Measurements from ENCODE around the gene MAPKAPK2. TPM values are rescaled to one million over a fixed set of nuclear protein-coding genes. Genes with fewer than 3 reads are reported as not detected.

Gene MAPKAPK2
- total and polyA plus RNA-seq, 7 donors: 32.1 to 61.4 (median 39.3) TPM

- no peaks in the 10 kb centered on the region for H3K9me3 ChIP-seq
- WGBS, 2 donors: 77 to 86% methylated on average over 2 of the region's 2 CpGs
- TF ChIP-seq POLR2A (IDR thresholded peaks at IDR 0.05) (no peak), POLR2AphosphoS5 (IDR thresholded peaks at IDR 0.05) (no peak), EP300 (IDR thresholded peaks at IDR 0.05) (no peak), CTCF (IDR thresholded peaks at IDR 0.05) (no peak)
- no peak overlapping the region for H3K4me3 ChIP-seq
- intact Hi-C loops (cut with DNase I): no loop called here
- peak overlapping the region in 1 of 4 donors; percentile 16 for H3K27ac ChIP-seq
- H3K27me3 ChIP-seq: peaks cover 0 to 1% (median 0%) of the 10 kb centered on the region in 3 donors
- DNase-seq: no peak
- peaks cover 0 to 5% (median 2%) of the 10 kb centered on the region in 4 donors for H3K4me1 ChIP-seq
- H3K36me3 ChIP-seq: no peaks in the 10 kb centered on the region
Measured at GRCh38 chr1:206654828-206655227, 29.9 kb upstream of the MAPKAPK2 start.

DNA sequence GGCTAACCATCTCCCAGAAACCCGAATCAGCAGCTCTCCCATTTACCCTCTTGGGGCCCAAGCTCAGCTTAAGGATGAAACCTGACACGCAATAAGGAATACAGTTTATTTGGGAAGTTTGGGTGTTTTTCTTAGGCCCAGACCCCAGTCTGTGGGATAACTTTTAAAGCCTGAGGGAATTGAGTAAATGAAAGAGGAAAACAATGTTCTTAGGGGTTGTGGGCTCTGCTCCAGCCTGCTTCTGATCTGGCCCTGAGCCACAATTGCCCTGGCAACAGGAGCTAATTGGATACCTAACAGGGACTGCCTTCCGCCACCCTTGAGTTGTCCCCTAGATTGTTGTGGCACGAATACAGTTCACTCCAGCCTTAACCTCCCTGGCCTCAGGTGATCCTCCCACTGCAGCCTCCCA is 29.2 kb upstream of the MAPKAPK2 start:
- no peak for DNase-seq
- WGBS, 2 donors: 80 to 85% methylated on average over 4 of the region's 4 CpGs
- TF ChIP-seq EP300 (IDR thresholded peaks at IDR 0.05): no peak
- no peak for TF ChIP-seq CTCF (IDR thresholded peaks at IDR 0.05)
- no peak for TF ChIP-seq POLR2A (IDR thresholded peaks at IDR 0.05)
- no peak for TF ChIP-seq POLR2AphosphoS5 (IDR thresholded peaks at IDR 0.05)
- Histone ChIP-seq H3K27me3 (peaks cover 0 to 5% (median 0%) of the 10 kb centered on the region in 3 donors), H3K4me1 (peaks cover 0 to 5% (median 2%) of the 10 kb centered on the region in 4 donors), H3K9me3 (no peaks in the 10 kb centered on the region), H3K4me3 (no peak overlapping the region), H3K36me3 (no peaks in the 10 kb centered on the region), H3K27ac (no peak overlapping the region)
- intact Hi-C loops (cut with DNase I): no loop called here

DNA sequence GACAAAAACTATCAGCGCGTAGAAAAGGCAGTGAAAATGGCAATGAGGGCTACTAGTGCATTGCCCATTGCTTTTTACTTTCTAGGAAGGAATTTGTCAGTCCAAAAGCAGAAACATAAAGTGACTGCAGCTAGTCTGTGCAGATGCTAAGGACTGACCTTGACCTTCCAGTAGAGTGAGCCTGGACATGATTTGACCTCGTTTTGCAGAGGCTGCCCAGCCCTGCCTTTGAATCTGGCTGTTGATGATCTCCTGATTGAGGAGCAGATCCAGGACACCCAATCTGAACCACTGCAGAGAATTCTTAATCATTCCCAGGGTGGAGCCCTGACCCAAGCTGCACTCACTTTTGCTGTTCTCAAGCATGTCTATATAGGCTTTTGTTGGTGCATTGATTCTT is 27.8 kb upstream of the MAPKAPK2 start:
- DNase-seq: no peak
- no peaks in the 10 kb centered on the region for H3K9me3 ChIP-seq
- H3K27ac ChIP-seq: no peak overlapping the region
- no peak overlapping the region for H3K4me3 ChIP-seq
- TF ChIP-seq POLR2AphosphoS5 (IDR thresholded peaks at IDR 0.05) (no peak), EP300 (IDR thresholded peaks at IDR 0.05) (no peak), CTCF (IDR thresholded peaks at IDR 0.05) (no peak), POLR2A (IDR thresholded peaks at IDR 0.05) (no peak)
- H3K36me3 ChIP-seq: no peaks in the 10 kb centered on the region
- intact Hi-C loops (cut with DNase I): no loop called here
- H3K4me1 ChIP-seq: peaks cover 0 to 5% (median 2%) of the 10 kb centered on the region in 4 donors
- H3K27me3 ChIP-seq: peaks cover 0 to 5% (median 0%) of the 10 kb centered on the region in 3 donors
- WGBS, 2 donors: 79 to 89% methylated on average over 3 of the region's 3 CpGs

GRCh38 chr1:206657751-206658150 is 27.0 kb upstream of the MAPKAPK2 start:
- 47 to 70% methylated on average over 6 of the region's 6 CpGs for WGBS, 2 donors
- H3K9me3 ChIP-seq: no peaks in the 10 kb centered on the region
- TF ChIP-seq CTCF (IDR thresholded peaks at IDR 0.05): no peak
- TF ChIP-seq POLR2AphosphoS5 (IDR thresholded peaks at IDR 0.05): no peak
- TF ChIP-seq EP300 (IDR thresholded peaks at IDR 0.05): no peak
- no peak for TF ChIP-seq POLR2A (IDR thresholded peaks at IDR 0.05)
- no peaks in the 10 kb centered on the region for H3K36me3 ChIP-seq
- H3K27ac ChIP-seq: no peak overlapping the region
- H3K27me3 ChIP-seq: peaks cover 0 to 5% (median 0%) of the 10 kb centered on the region in 3 donors
- intact Hi-C loops (cut with DNase I): no loop called here
- H3K4me3 ChIP-seq: no peak overlapping the region
- no peak for DNase-seq
- H3K4me1 ChIP-seq: peaks cover 0 to 5% (median 2%) of the 10 kb centered on the region in 4 donors

Data from sigmoid colon (tissue), 7 donors.